MM.1S (cell line): ENCODE data around the gene LRRC10B.
"Not testable (repeated sequence)": the region's sequence is repeated elsewhere in the genome, so short reads cannot be mapped to it uniquely, and the experiment has no call there.

Experiments
- DNase-seq: peaks from one replicate; pipeline ENCODE4 v3.0.0-alpha.2; 2015
- H2AFZ ChIP-seq: fragments of 300-600 bp; sonication (generic); 2 replicates; pipeline ENCODE4 v1.6.0; 2016; ENCODE audit warnings: antibody characterized with exemption, low read length
- H3F3A ChIP-seq: fragments of 300-600 bp; sonication (generic); 2 replicates; pipeline ENCODE4 v1.6.1; 2016; ENCODE audit warnings: mild to moderate bottlenecking, antibody characterized with exemption, low read length, moderate library complexity, mixed read lengths; ENCODE audit not compliant: insufficient read depth
- H3K27ac ChIP-seq: fragments of 300-600 bp; sonication (generic); 2 replicates; pipeline ENCODE4 v1.5.1; 2016; ENCODE audit warnings: mild to moderate bottlenecking, low read length
- H3K27me3 ChIP-seq: fragments of 300-600 bp; sonication (generic); replicated peaks from 2 replicates; pipeline ENCODE4 v1.6.0; 2016; ENCODE audit warnings: low read length; ENCODE audit not compliant: insufficient read depth
- H3K36me3 ChIP-seq: fragments of 300-600 bp; sonication (generic); replicated peaks from 2 replicates; pipeline ENCODE4 v1.6.1; 2016; ENCODE audit warnings: mild to moderate bottlenecking, low read length, mixed read lengths; ENCODE audit not compliant: insufficient read depth
- H3K4me1 ChIP-seq: fragments of 300-600 bp; sonication (generic); 2 replicates; pipeline ENCODE4 v1.6.1; 2016; ENCODE audit warnings: low read length, mixed read lengths
- H3K4me2 ChIP-seq: fragments of 300-600 bp; sonication (generic); 2 replicates; pipeline ENCODE4 v1.6.0; 2016; ENCODE audit warnings: low read depth, low read length
- H3K4me3 ChIP-seq: fragments of 300-600 bp; sonication (generic); 2 replicates; pipeline ENCODE4 v1.5.1; 2016; ENCODE audit warnings: low read length, mixed read lengths
- H3K79me2 ChIP-seq: fragments of 300-600 bp; sonication (generic); 2 replicates; pipeline ENCODE4 v1.6.1; 2016; ENCODE audit warnings: mixed run types, low read length, mixed read lengths
- H3K9ac ChIP-seq: fragments of 300-600 bp; sonication (generic); 2 replicates; pipeline ENCODE4 v1.6.1; 2016; ENCODE audit warnings: low read length, mixed read lengths
- H3K9me2 ChIP-seq: fragments of 300-600 bp; sonication (generic); replicated peaks from 2 replicates; pipeline ENCODE4 v1.6.1; 2016; ENCODE audit warnings: mild to moderate bottlenecking, low read length, mixed read lengths; ENCODE audit not compliant: insufficient read depth
- H3K9me3 ChIP-seq: fragments of 300-600 bp; sonication (generic); replicated peaks from 2 replicates; pipeline ENCODE4 v1.6.1; 2016; ENCODE audit warnings: mild to moderate bottlenecking, low read length, mixed read lengths; ENCODE audit not compliant: insufficient read depth
- H4K20me1 ChIP-seq: fragments of 300-600 bp; sonication (generic); 2 replicates; pipeline ENCODE4 v1.6.1; 2016; ENCODE audit warnings: mild to moderate bottlenecking, low read length, moderate library complexity, mixed read lengths; ENCODE audit not compliant: insufficient read depth
- EZH2 ChIP-seq: fragments of 300-600 bp; sonication (generic); optimal IDR thresholded peaks from 2 replicates; pipeline ENCODE3; 2017; ENCODE audit warnings: low read depth, mild to moderate bottlenecking, antibody characterized with exemption, low read length, mixed read lengths
- EZH2phosphoT487 ChIP-seq: fragments of 300-600 bp; sonication (generic); IDR thresholded peaks from 2 replicates; pipeline ENCODE4 v1.6.1; 2018; ENCODE audit warnings: antibody characterized with exemption, low read length
- TF ChIP-seq, protein P1 (sequence below): fragments of 300-600 bp; sonication (generic); IDR thresholded peaks from 2 replicates; pipeline ENCODE4 v1.5.1; 2016; ENCODE audit warnings: antibody characterized with exemption, low read length, mixed read lengths

Gene LRRC10B

GRCh38 chr11:61507962-61508861 is at the start of gene LRRC10B:
TSS of gene LRRC10B (plus strand) at chr11:61508749. CDS start at chr11:61508999, 250 bp downstream.
- no peak within 1 kb of the TSS for H3K4me2 ChIP-seq
- no peaks in the 10 kb centered on the region for H3K9me2 ChIP-seq
- H3K9ac ChIP-seq, result no peak within 1 kb of the TSS
- H4K20me1 ChIP-seq, result no peaks in the 10 kb centered on the region
- H3K36me3 ChIP-seq, result no peaks in the 10 kb centered on the region
- DNase-seq, result no peak
- H3K79me2 ChIP-seq, result no peaks in the 10 kb centered on the region
- no peak for TF ChIP-seq EZH2phosphoT487
- TF ChIP-seq EZH2, result no peak
- TF ChIP-seq, protein P1, sequence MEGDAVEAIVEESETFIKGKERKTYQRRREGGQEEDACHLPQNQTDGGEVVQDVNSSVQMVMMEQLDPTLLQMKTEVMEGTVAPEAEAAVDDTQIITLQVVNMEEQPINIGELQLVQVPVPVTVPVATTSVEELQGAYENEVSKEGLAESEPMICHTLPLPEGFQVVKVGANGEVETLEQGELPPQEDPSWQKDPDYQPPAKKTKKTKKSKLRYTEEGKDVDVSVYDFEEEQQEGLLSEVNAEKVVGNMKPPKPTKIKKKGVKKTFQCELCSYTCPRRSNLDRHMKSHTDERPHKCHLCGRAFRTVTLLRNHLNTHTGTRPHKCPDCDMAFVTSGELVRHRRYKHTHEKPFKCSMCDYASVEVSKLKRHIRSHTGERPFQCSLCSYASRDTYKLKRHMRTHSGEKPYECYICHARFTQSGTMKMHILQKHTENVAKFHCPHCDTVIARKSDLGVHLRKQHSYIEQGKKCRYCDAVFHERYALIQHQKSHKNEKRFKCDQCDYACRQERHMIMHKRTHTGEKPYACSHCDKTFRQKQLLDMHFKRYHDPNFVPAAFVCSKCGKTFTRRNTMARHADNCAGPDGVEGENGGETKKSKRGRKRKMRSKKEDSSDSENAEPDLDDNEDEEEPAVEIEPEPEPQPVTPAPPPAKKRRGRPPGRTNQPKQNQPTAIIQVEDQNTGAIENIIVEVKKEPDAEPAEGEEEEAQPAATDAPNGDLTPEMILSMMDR, result no peak
- no peaks in the 10 kb centered on the region for H3K9me3 ChIP-seq
- no peak within 1 kb of the TSS for H3K27ac ChIP-seq
- peaks cover 80% of the 10 kb centered on the region for H3K27me3 ChIP-seq
- H3F3A ChIP-seq, result no peaks in the 10 kb centered on the region
- H2AFZ ChIP-seq, result no peak within 1 kb of the TSS
- H3K4me3 ChIP-seq, result no peak within 1 kb of the TSS
- no peaks in the 10 kb centered on the region for H3K4me1 ChIP-seq

DNA sequence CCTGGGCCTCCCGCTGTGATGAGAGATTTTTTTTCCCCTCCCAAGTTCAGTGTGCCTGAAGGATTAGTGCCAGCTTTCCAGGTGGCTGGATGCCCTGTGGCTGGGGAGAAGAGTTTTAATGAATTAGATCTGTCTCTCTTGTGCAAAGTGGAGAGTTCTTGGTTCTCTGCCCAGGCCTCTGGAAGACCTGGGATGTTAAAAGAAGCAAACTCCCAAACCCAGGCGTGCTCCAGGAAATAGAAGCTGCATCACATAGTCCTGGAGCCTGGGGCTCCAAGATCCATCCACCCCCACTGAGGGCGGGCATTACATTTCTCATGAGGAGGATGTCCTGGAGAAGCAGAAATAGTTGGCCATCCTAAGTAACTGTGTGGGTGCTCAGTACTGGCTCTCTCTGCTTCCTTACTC is 48.1 kb upstream of the LRRC10B start:
- Histone ChIP-seq H3K27me3 (no peaks in the 10 kb centered on the region), H3K27ac (no peak overlapping the region), H3K4me2 (no peak overlapping the region), H3K9ac (no peak overlapping the region), H3K9me3 (no peaks in the 10 kb centered on the region), H3K36me3 (no peaks in the 10 kb centered on the region), H3K9me2 (no peaks in the 10 kb centered on the region), H3K4me1 (no peaks in the 10 kb centered on the region), H4K20me1 (no peaks in the 10 kb centered on the region), H3K79me2 (no peaks in the 10 kb centered on the region), H3K4me3 (no peak overlapping the region), H3F3A (no peaks in the 10 kb centered on the region), H2AFZ (no peak overlapping the region)
- no peak for DNase-seq
- TF ChIP-seq EZH2 (no peak), EZH2phosphoT487 (no peak)

DNA sequence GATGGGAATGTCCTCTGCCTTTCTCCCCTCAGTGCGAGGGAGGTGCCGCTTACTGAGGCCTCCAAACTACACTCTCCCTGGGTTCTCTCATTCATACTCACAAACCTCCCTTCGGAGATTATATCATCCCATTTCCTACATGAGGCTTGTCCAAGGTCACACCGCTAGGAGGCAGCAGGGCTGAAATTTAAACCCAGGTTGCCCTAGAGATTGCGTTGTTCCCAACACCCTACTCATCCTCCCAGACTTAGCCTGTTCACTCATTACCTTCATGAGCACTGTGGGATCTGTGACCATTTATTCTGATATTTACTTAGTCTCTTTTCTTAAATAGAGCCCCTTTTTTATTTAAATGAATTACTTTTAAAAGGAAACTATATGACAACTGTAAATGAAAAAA is 47.6 kb upstream of the LRRC10B start:
- no peaks in the 10 kb centered on the region for H3K36me3 ChIP-seq

GRCh38 chr11:61467602-61468001 is 40.9 kb upstream of the LRRC10B start:
- H3K9me3 ChIP-seq, H3K79me2 ChIP-seq, H3K4me3 ChIP-seq, H3F3A ChIP-seq, H3K36me3 ChIP-seq, H3K4me1 ChIP-seq, H2AFZ ChIP-seq, H3K27ac ChIP-seq, DNase-seq, H3K4me2 ChIP-seq, H3K9me2 ChIP-seq, H3K9ac ChIP-seq, H3K27me3 ChIP-seq, H4K20me1 ChIP-seq: not testable (repeated sequence)

More for the DNA sequence above, 47.6 kb upstream of the LRRC10B start:
- Histone ChIP-seq H2AFZ (no peak overlapping the region), H3K27ac (no peak overlapping the region), H3K4me1 (no peaks in the 10 kb centered on the region), H3K9ac (no peak overlapping the region), H3K27me3 (no peaks in the 10 kb centered on the region), H3F3A (no peaks in the 10 kb centered on the region), H3K9me2 (no peaks in the 10 kb centered on the region), H3K9me3 (no peaks in the 10 kb centered on the region), H3K4me2 (no peak overlapping the region), H3K79me2 (no peaks in the 10 kb centered on the region), H3K4me3 (no peak overlapping the region), H4K20me1 (no peaks in the 10 kb centered on the region)
- DNase-seq, result no peak
- TF ChIP-seq EZH2, result no peak
- TF ChIP-seq, protein P1, result no peak
- TF ChIP-seq EZH2phosphoT487, result no peak
